Skin of body (tissue), 2 donors: ENCODE results near the gene SLC38A4. TPM values are rescaled to one million over a fixed set of nuclear protein-coding genes. Genes with fewer than 3 reads are reported as not detected.

Experiments used
- DNase-seq: peaks from one replicate; lab custom pipeline; 2025; lab: John Stamatoyannopoulos, UW
- total RNA-seq: library from RNA; depleted of rRNA; stranded (reverse); fragments of >200 nt; gene quantifications from one replicate; pipeline ENCODE4 v1.2.3, GENCODE V29; 2014

The SLC38A4 gene
- total RNA-seq, 1 donor from 2014 or later: 2.7 TPM

DNA sequence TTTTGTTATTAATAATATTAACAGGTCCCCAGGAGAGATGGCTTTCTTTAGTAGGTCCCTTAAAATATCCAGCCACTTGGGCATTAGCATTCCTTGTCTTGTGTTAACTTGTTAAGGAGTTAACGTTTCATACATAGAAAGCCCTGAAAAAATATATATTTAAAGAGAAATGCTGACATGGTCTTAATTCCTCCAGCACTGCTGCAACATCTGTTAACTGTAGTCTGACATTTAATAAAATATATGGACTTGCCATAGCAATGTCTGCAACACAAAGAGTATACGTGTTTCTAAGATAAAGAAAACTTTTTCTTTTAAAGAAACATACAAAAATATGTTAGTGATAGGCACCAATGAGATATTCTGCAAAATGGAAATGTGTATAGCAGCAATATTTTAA lies 10.0 kb downstream of the SLC38A4 start:
- no peak for DNase-seq

DNA sequence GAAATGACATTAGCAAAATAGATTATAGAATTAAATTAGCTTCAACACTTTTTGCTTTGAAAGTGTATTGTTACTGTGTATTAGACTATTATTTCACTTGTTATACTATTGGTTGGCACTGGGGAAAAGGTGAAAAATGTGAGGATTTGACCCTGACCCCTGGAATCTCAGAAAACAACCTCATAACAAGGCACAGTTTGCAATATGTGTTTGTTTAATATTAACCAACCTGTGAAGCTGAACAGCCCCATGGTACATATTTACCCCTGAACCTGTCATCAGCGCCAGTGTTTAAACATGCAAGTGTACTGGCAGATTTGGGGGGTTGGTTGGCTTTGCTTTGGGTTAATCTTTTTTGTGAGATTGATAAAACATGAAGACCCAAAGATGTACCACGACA lies 11.7 kb downstream of the SLC38A4 start:
- DNase-seq: no peak

- DNase-seq: no peak
These were observed 14.6 kb downstream of the SLC38A4 start for GRCh38 chr12:46811185-46811584.

DNA sequence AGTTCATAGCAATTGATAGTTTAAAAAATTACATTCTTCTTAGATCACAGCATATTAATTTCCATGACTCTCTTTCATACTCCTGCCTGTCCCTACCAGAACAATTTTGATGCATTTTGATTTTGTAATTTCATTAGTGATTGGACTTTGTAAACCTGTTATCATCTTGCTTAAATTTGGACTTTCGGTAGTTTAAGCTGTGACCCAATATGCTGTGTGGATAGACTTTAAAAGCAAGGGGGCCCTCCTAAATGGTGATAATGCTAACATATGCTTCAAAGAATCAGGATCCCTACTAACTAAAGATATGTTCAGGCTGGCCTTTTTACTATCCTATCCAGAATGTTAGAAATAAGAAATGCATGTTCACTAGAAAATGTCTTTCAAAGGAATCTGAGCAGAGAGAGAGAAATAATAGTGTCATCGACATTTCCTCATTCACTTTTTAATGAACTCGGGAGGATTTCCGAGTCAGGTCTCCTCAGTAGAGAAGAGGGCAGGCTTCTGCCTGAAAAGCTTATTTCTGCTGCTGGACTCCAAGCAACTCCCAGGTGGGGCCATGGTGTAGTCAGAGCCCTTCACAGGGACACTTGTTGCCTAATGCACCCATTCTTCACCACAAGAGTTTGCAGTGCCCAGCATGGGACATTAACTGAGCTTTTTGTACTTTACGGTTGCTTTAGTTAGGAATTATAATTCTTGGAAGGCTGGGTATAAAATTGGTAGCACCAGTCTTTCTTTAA lies 16.7 kb downstream of the SLC38A4 start:
- DNase-seq: no peak

DNA sequence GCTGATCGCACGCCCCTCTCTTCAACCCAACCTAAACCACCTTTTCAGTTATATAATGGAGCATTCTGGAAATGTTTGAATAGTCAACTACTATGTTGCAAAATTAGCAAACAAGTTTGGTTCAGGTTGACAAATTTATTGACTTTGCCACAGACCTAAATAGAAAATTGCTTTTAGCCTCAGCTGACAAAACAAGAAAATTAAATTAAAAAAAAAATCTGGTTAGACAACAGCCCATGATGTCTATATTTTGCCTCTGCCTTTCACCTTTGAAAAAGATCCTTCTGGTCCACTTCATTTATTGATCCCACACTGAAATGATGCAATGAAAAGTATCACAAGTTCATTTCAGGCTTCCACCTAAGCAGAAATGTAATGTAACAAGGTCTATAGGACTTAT lies 17.5 kb downstream of the SLC38A4 start:
- no peak for DNase-seq

GRCh38 chr12:46804054-46804453 lies 21.7 kb downstream of the SLC38A4 start:
- no peak for DNase-seq

DNA sequence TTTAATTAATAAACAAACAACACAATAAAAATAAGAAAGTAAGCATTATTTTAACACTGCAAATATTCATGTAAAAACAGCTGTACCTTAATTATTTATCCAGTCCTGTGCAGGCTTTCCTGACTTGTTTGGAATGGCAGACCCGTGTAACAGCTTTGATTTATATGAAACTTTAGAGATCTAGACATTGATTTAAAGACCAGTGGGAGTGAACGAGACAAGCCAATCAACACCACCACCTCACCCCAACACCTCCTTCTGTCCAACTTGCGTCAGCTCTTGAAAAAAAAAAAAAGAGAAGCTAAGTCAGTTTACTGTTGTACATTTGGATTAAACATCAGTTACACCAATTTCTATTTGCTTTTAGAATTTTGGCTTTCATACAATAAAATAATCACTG lies 22.3 kb downstream of the SLC38A4 start:
- DNase-seq: no peak

DNA sequence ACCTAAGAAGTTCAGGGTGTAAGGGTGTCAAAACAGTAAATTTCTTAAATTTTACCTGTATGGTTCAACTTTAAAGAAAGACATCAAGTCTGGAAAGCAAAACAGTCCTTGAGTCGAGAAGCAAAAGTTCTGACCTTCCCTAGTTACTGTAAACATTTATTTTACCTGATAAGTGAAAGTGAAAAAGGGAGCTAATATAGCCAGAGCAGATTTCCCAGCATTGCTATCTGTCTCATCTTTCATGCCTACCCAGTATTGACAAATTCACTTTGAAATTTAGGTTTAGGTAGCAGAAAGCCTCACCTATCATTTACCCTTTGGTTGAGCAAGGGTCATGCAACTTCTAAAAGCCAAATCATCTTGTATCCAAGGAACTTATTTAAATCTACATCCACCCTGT lies 24.5 kb downstream of the SLC38A4 start:
- no peak for DNase-seq

GRCh38 chr12:46800160-46800559 lies 25.6 kb downstream of the SLC38A4 start:
- DNase-seq: no peak

DNA sequence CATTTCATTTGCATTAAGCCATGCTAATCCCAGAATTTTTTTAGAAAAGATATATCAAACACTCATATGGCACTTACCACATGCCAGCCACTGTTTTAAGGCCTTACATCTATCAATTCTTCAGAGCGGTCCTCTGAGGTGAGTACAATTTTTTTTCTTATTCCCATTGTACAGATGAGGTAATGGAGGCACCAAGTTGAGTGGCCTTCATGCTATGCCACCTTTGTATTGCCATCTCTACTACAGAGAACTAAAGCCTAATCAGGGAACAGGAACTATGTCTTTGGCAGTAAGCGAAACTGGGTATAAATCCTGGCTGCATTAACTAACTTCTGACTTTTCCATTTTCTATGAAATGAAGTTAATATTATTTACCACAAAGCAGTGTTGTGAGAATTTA lies 27.1 kb downstream of the SLC38A4 start:
- no peak for DNase-seq

DNA sequence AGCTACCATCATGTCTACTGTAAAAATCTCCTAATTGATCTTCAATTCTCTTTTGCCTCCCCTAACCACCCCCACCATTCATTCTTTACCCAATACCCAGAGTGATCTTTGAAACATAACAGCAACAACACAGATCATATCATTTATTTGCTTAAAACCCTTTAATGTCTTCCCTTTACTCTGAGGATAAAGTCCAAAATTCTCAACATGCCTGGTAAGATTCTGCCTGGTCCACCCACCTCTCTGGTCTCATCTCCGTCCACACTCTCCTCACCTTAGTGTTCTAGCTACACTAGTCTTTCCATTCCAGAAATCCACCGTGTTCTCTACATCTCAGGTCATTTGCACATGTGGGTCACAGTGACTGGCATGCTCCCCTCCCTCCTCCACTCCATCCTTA lies 27.7 kb downstream of the SLC38A4 start:
- DNase-seq: no peak

- no peak for DNase-seq
These were observed 29.8 kb downstream of the SLC38A4 start for GRCh38 chr12:46795988-46796387.

- no peak for DNase-seq
These were observed 31.1 kb downstream of the SLC38A4 start for GRCh38 chr12:46794593-46795190.

GRCh38 chr12:46792925-46793324 lies 32.9 kb downstream of the SLC38A4 start:
- no peak for DNase-seq

- DNase-seq: no peak
These were observed 35.7 kb downstream of the SLC38A4 start for GRCh38 chr12:46790066-46790465.

- no peak for DNase-seq
These were observed 37.5 kb downstream of the SLC38A4 start for GRCh38 chr12:46788072-46788887.

DNA sequence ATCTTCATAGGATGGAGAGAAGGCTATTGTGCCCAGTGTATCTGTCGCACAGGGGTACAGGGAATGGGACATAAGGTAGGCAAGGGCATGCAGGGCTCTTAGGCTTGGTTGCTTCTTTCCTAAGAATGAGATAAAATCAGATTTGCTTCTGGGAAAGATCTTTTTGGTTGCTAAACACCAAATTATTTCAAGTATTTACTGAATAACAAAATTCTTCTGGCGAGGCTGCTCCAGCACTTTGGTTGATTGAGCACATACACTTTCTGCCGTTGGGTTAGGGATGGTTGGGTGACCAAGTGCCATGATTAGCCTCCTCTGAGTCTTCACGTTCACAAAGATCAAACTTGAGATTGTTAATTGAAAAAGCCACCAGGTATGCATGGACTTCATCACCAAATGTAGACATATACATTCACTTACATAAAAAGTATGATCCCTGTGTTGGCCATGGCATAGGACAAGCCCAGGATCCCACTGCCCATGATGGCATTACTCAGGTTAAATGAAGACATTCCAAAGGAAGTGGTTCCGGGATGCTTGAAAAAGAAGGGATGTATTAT lies 38.2 kb downstream of the SLC38A4 start:
- DNase-seq: no peak

DNA sequence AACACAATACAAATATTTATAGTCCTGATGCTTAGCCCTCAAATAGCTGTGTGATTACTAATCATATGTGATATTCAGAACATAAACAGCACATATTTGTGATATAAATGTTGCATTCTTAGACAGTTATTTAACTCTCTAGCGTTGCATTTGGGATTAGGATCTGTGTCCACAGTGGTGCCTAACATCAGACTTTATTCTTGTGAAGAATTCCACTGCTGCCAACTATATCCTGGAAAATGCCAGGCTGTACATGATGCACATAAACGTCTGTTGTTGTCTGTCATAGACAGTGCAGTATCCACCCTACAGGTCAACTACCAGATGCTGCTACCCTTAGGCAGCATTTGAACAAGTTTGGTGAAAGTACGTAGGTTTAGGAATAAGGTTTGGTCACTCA lies 39.0 kb downstream of the SLC38A4 start:
- no peak for DNase-seq

DNA sequence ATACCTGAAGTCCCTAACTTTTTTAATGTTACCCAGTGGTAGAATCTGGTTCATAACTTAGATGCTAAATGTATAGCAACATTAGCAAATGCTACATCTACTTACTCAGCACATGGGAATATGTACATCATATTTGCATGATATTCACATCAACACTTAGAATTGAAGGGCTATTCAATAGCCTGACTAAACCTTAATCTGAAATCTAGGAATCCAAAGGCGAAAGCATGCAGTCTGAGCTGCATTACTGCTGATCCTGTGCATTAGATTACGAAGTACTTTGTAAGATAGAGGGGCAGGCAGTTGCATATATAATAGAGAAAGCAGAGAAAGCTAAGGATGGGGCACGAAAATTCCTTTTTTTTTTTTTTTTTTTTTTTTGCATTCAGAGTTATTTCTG lies 40.4 kb downstream of the SLC38A4 start:
- DNase-seq: no peak

DNA sequence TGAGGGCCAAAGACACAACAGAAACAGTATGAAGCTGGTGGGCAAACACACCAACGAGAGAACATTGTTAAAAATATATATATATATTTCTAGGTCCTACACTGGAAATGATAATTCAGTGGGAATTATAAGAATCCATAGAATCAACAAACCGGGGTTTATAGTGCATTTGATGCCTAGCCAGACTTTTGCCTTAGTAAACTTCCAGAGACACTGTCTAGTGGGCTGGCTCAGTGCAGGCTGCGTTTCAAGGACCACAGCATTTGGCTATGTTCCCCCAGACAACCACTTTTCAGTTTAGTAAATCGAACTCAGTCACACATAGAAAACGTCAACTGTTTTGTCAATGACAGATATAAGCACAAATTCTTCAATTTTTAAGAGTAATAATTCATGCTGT lies 41.9 kb downstream of the SLC38A4 start:
- DNase-seq: no peak

DNA sequence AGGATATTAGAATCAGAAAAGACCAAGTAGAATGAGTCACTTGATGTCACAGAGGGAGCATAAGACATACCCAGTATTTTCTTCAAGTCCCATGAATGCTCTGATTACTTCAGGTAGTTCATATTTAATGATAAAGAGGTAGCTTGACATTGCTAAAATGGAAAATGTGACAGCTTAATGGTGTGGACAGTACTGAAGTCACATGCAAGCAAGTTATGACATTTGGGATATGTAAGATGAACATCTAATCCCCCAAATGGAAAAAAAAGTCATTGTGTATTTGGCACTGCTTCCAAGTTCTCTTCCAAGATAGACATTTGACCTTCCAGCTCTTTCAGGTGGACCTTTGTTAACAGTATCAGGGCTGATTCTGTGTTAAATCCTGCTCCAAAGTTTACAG lies 45.9 kb downstream of the SLC38A4 start:
- no peak for DNase-seq

GRCh38 chr12:46779063-46779462 lies 46.7 kb downstream of the SLC38A4 start:
- no peak for DNase-seq
